Astrocyte (in vitro differentiated cells and primary cell): ENCODE results near the gene RTF1. TPM values are rescaled to one million over a fixed set of nuclear protein-coding genes. Genes with fewer than 3 reads are reported as not detected.

Experiments used
- DNase-seq: peaks from one replicate; pipeline ENCODE4 v3.0.0-alpha.2; 2010; ENCODE audit warnings: low read depth
- FAIRE-seq: peaks from 2 replicates; lab custom pipeline; 2011; peaks lifted over from hg19 to GRCh38; lab: Jason Lieb, UNC
- H2AFZ ChIP-seq: 2 replicates; pipeline ENCODE4 v1.6.0; 2012; ENCODE audit warnings: low read depth, low read length, inconsistent platforms
- H3K27ac ChIP-seq: 2 replicates; pipeline ENCODE4 v1.5.1; 2011; ENCODE audit warnings: low read depth, low read length, inconsistent platforms
- H3K27me3 ChIP-seq: 2 replicates; pipeline ENCODE4 v1.6.0; 2011; ENCODE audit warnings: low read length, inconsistent platforms; ENCODE audit not compliant: insufficient read depth
- H3K36me3 ChIP-seq: 2 replicates; pipeline ENCODE4 v1.5.1; 2011; ENCODE audit warnings: low read length, inconsistent platforms; ENCODE audit not compliant: insufficient read depth
- H3K4me1 ChIP-seq: 2 replicates; pipeline ENCODE4 v1.5.1; 2011; ENCODE audit warnings: low read length, inconsistent platforms; ENCODE audit not compliant: insufficient read depth
- H3K4me2 ChIP-seq: 2 replicates; pipeline ENCODE4 v1.6.0; 2012; ENCODE audit warnings: low read length, inconsistent platforms
- H3K4me3 ChIP-seq: 2 replicates; pipeline ENCODE4 v1.5.1; 2011; ENCODE audit warnings: low read depth, mild to moderate bottlenecking, low read length, inconsistent platforms; ENCODE audit not compliant: insufficient read depth
- H3K79me2 ChIP-seq: 2 replicates; pipeline ENCODE4 v1.6.0; 2012; ENCODE audit warnings: mild to moderate bottlenecking, low read length, inconsistent platforms; ENCODE audit not compliant: insufficient read depth
- H3K9ac ChIP-seq: 2 replicates; pipeline ENCODE4 v1.6.0; 2012; ENCODE audit warnings: mild to moderate bottlenecking, low read length, inconsistent platforms
- H3K9me3 ChIP-seq: 2 replicates; pipeline ENCODE4 v1.5.1; 2012; ENCODE audit warnings: low read depth, mild to moderate bottlenecking, low read length, inconsistent platforms; ENCODE audit not compliant: insufficient read depth
- H4K20me1 ChIP-seq: 2 replicates; pipeline ENCODE4 v1.6.0; 2012; ENCODE audit warnings: low read length, inconsistent platforms; ENCODE audit not compliant: insufficient read depth
- H3K27ac Mint-ChIP-seq: one replicate; pipeline ENCODE4 v1.8.0; 2021; ENCODE audit warnings: mild to moderate bottlenecking, mixed read lengths; ENCODE audit not compliant: unreplicated experiment
- H3K27me3 Mint-ChIP-seq: one replicate; pipeline ENCODE4 v1.8.0; 2021; ENCODE audit warnings: low read depth, mixed read lengths; ENCODE audit not compliant: unreplicated experiment
- H3K36me3 Mint-ChIP-seq: one replicate; pipeline ENCODE4 v1.8.0; 2021; ENCODE audit warnings: low read depth, mixed read lengths; ENCODE audit not compliant: unreplicated experiment
- H3K4me1 Mint-ChIP-seq: one replicate; pipeline ENCODE4 v1.8.0; 2021; ENCODE audit warnings: low read depth, mixed read lengths; ENCODE audit not compliant: unreplicated experiment
- H3K4me3 Mint-ChIP-seq: one replicate; pipeline ENCODE4 v1.8.0; 2021; ENCODE audit warnings: mild to moderate bottlenecking, moderate library complexity, mixed read lengths; ENCODE audit not compliant: unreplicated experiment
- H3K9me3 Mint-ChIP-seq: one replicate; pipeline ENCODE4 v1.8.0; 2021; ENCODE audit warnings: mild to moderate bottlenecking, mixed read lengths; ENCODE audit not compliant: unreplicated experiment
- CTCF ChIP-seq: IDR thresholded peaks from 2 replicates; pipeline ENCODE4 v1.5.1; 2011; ENCODE audit warnings: low read depth, mild to moderate bottlenecking, inconsistent platforms, low read length, moderate library complexity; ENCODE audit not compliant: insufficient read depth
- EZH2 ChIP-seq: IDR thresholded peaks from 2 replicates; pipeline ENCODE4 v1.6.1; 2012; ENCODE audit warnings: mild to moderate bottlenecking, low read length, inconsistent platforms; ENCODE audit not compliant: insufficient read depth
- total RNA-seq: library from RNA; stranded (reverse); gene quantifications from 2 replicates; pipeline ENCODE4 v1.2.1, GENCODE V29; 2021

Gene RTF1
- total RNA-seq, 1 donor from 2014 or later, result 42.0 TPM

GRCh38 chr15:41530363-41530956, 113.6 kb downstream of the RTF1 start:
- no peak for DNase-seq
- H2AFZ ChIP-seq, result no peak overlapping the region
- no peak overlapping the region for H3K27ac ChIP-seq
- H3K27me3 ChIP-seq, result no peaks in the 10 kb centered on the region
- peaks cover 5% of the 10 kb centered on the region for H3K4me1 Mint-ChIP-seq
- H3K27me3 Mint-ChIP-seq, result no peaks in the 10 kb centered on the region
- H3K9me3 Mint-ChIP-seq, result no peaks in the 10 kb centered on the region
- H3K4me3 Mint-ChIP-seq, result no peak overlapping the region
- peaks cover 24% of the 10 kb centered on the region for H3K36me3 Mint-ChIP-seq
- no peak overlapping the region for H3K4me2 ChIP-seq
- no peak overlapping the region for H3K27ac Mint-ChIP-seq
- no peak overlapping the region for H3K9ac ChIP-seq
- FAIRE-seq, result no peak
- no peak for TF ChIP-seq EZH2
- TF ChIP-seq CTCF, result no peak
- H4K20me1 ChIP-seq, result no peaks in the 10 kb centered on the region
- H3K4me1 ChIP-seq, result no peaks in the 10 kb centered on the region
- peaks cover 18% of the 10 kb centered on the region for H3K36me3 ChIP-seq
- H3K4me3 ChIP-seq, result no peak overlapping the region
- H3K9me3 ChIP-seq, result no peaks in the 10 kb centered on the region
- H3K79me2 ChIP-seq, result no peaks in the 10 kb centered on the region

Other genes starting within 250 kb of the RTF1 start
- 0.07 TPM in 1 of 2 replicates, not detected in the other for gene EXD1, start 186.3 kb upstream of the RTF1 start, total RNA-seq
- gene CHP1, start 185.8 kb upstream of the RTF1 start, total RNA-seq, result 84.1 and 101 TPM in 2 replicates
- 1.2 and 1.7 TPM in 2 replicates for gene OIP5, start 84.5 kb upstream of the RTF1 start, total RNA-seq
- 6.5 and 7.7 TPM in 2 replicates for gene NUSAP1, start 84.2 kb upstream of the RTF1 start, total RNA-seq
- gene NDUFAF1, start 14.6 kb upstream of the RTF1 start, total RNA-seq, result 19.1 and 19.9 TPM in 2 replicates
- 1.0 and 1.2 TPM in 2 replicates for gene ITPKA, start 76.8 kb downstream of the RTF1 start, total RNA-seq
- gene LTK, start 96.7 kb downstream of the RTF1 start, total RNA-seq, result 0.14 TPM in 1 of 2 replicates, not detected in the other
- 35.9 and 39.1 TPM in 2 replicates for gene RPAP1, start 127.2 kb downstream of the RTF1 start, total RNA-seq
- 28.5 and 34.0 TPM in 2 replicates for gene TYRO3, start 142.1 kb downstream of the RTF1 start, total RNA-seq
- 28.4 and 32.6 TPM in 2 replicates for gene MGA, start 243.3 kb downstream of the RTF1 start, total RNA-seq